Astrocyte of the spinal cord (primary cell): ENCODE results near the gene UXS1.
"Not testable (repeated sequence)": the region's sequence is repeated elsewhere in the genome, so short reads cannot be mapped to it uniquely, and the experiment has no call there.

Source experiments
- DNase-seq: peaks from one replicate; pipeline ENCODE4 v3.0.0; 2011; ENCODE audit warnings: low read depth, low spot score
- H3K4me3 ChIP-seq: 2 replicates; pipeline ENCODE4 v1.5.1; 2011; ENCODE audit warnings: low read depth, mild to moderate bottlenecking, low read length, moderate library complexity
- in situ Hi-C: cut with HindIII; loops from 2 replicates; pipeline ENCODE4 v1.10.0; 2017; ENCODE audit warnings: low sequenced_read_pairs
- TF ChIP-seq, protein P1 (sequence below): IDR thresholded peaks from 2 replicates; pipeline ENCODE4 v1.5.1; 2012; ENCODE audit warnings: low read depth, mild to moderate bottlenecking, low read length, inconsistent platforms

Gene UXS1

DNA sequence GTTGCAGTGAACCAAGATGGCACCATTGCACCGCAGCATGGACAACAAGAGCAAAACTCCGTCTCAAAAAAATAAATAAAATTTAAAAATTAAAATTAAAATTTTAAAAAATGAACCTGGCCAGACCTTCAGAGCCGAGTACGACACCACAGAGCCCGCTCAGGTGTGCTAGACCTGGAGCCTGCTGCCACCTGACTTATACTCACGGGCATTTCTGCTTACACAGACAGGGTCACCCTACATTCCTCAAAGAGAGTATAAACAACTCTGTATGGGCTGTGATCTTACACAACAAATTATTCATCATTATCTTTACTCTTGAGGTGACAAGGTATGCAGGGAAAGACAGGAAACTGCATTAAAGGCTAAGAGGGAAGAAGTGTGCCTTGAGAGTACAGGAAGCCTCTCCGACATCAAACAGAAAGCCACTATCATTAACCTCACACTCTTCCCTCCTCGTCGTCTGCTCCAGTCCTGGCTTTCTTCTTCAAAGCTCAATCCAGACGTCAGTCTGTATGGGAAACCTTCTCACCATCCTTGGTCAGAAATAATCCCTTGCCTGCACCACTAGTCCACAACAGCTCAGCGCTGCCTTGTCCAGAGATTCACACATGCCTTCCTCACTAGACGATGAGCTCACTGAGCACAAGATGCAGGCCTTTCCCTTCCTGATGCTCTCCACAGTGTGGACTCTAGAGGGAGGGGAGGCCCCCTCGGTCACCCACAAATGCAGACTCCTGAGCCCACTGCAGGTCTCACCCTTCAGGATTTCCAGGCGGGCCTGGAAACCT lies 56.2 kb downstream of the UXS1 start:
- H3K4me3 ChIP-seq = no peak overlapping the region
- DNase-seq = no peak
- in situ Hi-C loops = no loop called here
- TF ChIP-seq, protein P1, sequence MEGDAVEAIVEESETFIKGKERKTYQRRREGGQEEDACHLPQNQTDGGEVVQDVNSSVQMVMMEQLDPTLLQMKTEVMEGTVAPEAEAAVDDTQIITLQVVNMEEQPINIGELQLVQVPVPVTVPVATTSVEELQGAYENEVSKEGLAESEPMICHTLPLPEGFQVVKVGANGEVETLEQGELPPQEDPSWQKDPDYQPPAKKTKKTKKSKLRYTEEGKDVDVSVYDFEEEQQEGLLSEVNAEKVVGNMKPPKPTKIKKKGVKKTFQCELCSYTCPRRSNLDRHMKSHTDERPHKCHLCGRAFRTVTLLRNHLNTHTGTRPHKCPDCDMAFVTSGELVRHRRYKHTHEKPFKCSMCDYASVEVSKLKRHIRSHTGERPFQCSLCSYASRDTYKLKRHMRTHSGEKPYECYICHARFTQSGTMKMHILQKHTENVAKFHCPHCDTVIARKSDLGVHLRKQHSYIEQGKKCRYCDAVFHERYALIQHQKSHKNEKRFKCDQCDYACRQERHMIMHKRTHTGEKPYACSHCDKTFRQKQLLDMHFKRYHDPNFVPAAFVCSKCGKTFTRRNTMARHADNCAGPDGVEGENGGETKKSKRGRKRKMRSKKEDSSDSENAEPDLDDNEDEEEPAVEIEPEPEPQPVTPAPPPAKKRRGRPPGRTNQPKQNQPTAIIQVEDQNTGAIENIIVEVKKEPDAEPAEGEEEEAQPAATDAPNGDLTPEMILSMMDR = no peak

DNA sequence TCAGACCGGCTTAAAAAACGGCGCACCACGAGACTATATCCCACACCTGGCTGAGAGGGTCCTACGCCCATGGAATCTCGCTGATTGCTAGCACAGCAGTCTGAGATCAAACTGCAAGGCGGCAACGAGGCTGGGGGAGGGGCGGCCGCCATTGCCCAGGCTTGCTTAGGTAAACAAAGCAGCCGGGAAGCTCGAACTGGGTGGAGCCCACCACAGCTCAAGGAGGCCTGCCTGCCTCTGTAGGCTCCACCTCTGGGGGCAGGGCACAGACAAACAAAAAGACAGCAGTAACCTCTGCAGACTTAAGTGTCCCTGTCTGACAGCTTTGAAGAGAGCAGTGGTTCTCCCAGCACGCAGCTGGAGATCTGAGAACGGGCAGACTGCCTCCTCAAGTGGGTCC lies 62.9 kb downstream of the UXS1 start:
- H3K4me3 ChIP-seq, in situ Hi-C loops, DNase-seq: not testable (repeated sequence)

GRCh38 chr2:106130251-106130998 lies 63.7 kb downstream of the UXS1 start:
- no peak for DNase-seq
- no peak overlapping the region for H3K4me3 ChIP-seq
- TF ChIP-seq, protein P1 = no peak
- in situ Hi-C loops = no loop called here

- no peak overlapping the region for H3K4me3 ChIP-seq
- TF ChIP-seq, protein P1 = no peak
- in situ Hi-C loops = no loop called here
- DNase-seq = no peak
Observed at GRCh38 chr2:106129592-106129991, 64.5 kb downstream of the UXS1 start.

- H3K4me3 ChIP-seq = no peak overlapping the region
- TF ChIP-seq, protein P1 = no peak
- in situ Hi-C loops = no loop called here
- no peak for DNase-seq
Observed at GRCh38 chr2:106129150-106129549, 65.0 kb downstream of the UXS1 start.

GRCh38 chr2:106127776-106128268 lies 66.3 kb downstream of the UXS1 start:
- TF ChIP-seq, protein P1 = no peak
- no peak overlapping the region for H3K4me3 ChIP-seq
- in situ Hi-C loops = no loop called here
- DNase-seq = no peak

DNA sequence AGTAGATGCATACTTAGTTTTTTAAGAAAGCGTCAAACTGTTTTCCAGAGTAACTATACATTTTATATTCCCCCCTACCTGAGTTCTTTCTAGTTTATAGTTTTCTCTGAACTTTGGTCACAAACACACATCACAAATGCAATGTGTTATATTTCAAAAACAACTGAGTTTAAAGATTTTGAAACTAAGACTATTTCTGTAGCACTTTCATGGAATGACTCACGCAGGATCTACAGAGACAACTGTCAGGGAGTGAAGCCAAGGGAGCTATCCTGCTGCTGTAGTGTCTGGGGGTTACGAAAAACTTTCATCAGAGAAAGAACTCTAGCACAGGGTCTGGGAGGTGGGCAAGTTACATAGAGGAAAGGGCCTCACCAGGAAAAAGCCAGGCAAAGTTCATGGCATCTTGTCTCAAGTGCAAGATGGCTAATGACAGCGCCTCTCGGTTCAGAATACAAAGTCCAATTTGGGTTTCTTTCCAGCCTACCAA lies 66.8 kb downstream of the UXS1 start:
- TF ChIP-seq, protein P1 = no peak
- in situ Hi-C loops = no loop called here
- peak; percentile 43 for DNase-seq
- no peak overlapping the region for H3K4me3 ChIP-seq
